NB4 (cell line): ENCODE data around the gene NADK2.

ENCODE experiments used
- POLR2A ChIP-seq: IDR thresholded peaks from 2 replicates; pipeline ENCODE4 v1.6.1; 2011; ENCODE audit warnings: mild to moderate bottlenecking; ENCODE audit not compliant: insufficient read length; ENCODE audit errors: extremely low read depth
- TF ChIP-seq, protein P1 (sequence below): IDR thresholded peaks from one replicate; pipeline ENCODE4 v1.5.1; 2012; ENCODE audit warnings: low read depth, low read length

DNA sequence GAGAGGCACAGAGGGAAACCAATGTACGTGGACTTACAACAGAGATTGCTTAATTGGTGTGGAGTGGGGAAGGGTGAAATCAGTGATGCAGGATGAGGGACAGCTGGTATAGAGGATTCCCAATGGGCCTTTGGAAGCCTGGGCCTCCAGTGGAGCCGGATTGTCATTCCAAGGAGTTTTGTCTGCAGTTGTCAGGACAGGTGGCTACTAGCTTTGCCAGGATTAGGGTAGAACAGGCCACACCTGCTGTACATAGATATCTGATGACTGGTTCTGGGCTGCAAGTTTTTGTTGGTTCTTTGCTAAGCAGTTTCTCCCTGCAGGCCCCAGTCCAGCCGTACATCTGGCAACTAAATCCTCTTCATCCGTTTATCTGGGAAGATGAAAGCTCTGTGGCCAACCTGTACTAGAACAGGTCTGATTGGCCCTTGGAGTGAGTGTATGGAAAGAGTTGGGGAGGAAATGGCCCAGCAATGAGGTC lies 85.6 kb downstream of the NADK2 start:
- TF ChIP-seq, protein P1, sequence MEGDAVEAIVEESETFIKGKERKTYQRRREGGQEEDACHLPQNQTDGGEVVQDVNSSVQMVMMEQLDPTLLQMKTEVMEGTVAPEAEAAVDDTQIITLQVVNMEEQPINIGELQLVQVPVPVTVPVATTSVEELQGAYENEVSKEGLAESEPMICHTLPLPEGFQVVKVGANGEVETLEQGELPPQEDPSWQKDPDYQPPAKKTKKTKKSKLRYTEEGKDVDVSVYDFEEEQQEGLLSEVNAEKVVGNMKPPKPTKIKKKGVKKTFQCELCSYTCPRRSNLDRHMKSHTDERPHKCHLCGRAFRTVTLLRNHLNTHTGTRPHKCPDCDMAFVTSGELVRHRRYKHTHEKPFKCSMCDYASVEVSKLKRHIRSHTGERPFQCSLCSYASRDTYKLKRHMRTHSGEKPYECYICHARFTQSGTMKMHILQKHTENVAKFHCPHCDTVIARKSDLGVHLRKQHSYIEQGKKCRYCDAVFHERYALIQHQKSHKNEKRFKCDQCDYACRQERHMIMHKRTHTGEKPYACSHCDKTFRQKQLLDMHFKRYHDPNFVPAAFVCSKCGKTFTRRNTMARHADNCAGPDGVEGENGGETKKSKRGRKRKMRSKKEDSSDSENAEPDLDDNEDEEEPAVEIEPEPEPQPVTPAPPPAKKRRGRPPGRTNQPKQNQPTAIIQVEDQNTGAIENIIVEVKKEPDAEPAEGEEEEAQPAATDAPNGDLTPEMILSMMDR: no peak
- no peak for TF ChIP-seq POLR2A
